Measurements from ENCODE around the gene GREM2.
A peak's percentile ranks its signal among the peaks of the same experiment; 100 is the strongest.

Gene GREM2

DNA sequence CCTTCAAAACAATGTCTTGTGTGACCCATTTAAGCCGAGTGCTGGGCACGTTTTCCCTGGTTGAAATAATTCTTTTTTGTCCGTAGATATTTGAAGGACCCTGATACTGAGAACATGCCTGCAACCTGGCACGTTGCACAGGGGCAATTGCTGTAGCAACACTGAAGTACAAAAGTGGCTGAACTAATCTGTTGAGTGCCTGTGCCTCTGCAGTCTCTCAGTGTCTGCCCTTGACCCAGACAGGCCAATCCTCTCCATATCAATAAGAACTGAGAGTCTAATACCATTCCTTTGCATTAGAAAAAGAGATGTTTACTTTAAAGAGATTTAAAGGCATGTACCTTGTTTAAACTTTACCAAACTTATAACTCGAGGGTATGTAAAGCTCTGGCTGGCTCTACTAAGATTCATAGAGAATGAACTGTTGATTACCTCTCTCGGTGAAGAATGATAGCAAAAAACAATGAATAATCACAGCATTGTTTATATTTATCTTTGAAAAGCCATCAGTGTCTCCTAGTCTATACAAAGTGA lies 2.4 kb downstream of the GREM2 start:
- no peak for DNase-seq

DNA sequence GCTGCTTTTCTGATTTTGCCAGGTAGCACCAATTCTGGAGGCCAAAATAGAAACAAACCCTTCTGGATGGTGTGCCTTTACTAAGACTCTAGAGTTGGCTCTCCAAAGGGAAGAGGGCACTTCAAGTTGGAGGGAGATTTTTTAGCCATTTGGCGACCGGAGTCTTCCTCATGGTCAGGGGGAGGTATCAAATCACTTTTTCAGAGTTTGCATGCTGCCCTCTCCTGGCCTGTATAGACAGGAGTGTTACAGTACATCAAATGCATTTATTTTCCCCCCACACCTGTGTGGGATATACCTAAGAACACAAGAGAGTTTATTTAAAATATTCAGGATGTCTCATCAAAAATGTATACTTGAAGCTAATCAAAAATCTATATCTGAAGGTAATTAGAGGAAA lies 3.2 kb downstream of the GREM2 start:
- DNase-seq = no peak

DNA sequence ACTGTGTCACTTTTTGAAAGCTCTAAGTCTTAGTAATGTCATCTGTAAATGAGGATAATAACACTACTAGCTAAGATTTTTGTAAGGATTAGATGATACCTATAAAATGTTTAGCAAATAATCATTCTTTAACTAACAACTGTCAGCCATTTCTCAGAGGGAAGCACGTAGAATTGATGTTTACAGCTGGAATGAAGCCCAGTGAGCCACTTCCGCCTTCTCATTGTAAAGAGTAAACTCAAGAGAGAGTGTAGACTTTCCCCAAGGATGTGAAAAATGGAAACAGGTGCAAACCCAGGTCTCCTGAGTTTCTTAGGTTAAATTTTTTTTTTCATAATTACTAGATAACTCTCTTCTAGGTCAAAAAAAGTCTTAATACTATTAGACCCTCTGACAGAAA lies 4.9 kb downstream of the GREM2 start:
- no peak for DNase-seq

DNA sequence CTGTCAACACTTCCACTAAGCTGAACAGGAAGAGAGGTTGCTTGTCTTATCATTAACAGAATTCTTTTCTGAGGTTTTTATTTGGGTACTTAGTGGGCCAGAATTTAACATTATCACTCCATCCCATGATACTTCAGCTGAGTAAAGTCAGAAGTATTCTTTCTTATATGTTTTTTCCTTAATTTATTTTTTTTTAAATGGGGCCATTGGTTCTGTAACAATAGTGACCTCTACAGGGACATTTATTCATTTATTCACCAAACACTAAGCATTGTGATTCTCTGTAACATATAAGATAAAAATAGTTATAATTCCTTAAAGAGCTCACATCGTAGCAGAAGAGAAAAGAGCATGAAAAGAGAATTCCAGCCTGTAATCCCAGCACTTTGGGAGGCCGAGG lies 9.8 kb downstream of the GREM2 start:
- DNase-seq = no peak

DNA sequence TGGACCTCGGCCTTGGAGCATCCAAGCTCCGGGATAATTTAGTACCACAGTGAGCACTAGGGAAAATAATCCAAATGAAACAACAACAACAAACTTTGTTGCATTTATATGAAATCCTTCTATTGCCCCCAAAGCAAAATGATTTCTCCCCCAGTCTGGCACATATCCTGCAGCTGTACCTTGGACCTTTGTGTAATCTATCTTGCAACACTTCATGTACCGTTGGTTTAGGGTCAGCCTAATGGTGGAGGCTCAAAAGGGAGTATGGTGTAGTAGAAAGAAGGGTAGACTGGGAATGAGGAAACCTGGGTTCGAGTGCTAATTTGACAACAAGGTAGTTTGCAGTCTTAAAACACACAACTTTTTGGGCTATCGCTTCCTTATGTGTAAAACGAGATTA lies 12.1 kb downstream of the GREM2 start:
- DNase-seq = no peak

DNA sequence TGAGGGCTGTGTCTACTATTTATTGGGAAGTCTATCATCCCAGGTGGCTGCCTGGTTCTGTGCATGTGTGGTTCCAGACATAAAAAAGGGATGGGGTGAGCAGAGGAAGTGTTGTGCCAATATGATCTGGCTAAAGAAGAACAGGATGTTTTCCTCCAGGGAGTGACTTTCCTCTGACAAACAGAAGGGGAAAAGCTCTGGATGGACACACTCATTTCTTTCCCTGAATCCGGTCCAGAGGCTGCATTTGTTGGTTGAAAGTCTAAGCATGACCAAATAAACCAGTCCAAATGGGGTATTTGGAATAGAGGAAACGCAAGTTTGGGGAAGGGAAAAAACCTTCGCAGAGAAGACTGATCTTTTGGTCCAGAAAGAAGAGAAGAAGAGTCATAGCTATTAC lies 12.7 kb downstream of the GREM2 start:
- no peak for DNase-seq

DNA sequence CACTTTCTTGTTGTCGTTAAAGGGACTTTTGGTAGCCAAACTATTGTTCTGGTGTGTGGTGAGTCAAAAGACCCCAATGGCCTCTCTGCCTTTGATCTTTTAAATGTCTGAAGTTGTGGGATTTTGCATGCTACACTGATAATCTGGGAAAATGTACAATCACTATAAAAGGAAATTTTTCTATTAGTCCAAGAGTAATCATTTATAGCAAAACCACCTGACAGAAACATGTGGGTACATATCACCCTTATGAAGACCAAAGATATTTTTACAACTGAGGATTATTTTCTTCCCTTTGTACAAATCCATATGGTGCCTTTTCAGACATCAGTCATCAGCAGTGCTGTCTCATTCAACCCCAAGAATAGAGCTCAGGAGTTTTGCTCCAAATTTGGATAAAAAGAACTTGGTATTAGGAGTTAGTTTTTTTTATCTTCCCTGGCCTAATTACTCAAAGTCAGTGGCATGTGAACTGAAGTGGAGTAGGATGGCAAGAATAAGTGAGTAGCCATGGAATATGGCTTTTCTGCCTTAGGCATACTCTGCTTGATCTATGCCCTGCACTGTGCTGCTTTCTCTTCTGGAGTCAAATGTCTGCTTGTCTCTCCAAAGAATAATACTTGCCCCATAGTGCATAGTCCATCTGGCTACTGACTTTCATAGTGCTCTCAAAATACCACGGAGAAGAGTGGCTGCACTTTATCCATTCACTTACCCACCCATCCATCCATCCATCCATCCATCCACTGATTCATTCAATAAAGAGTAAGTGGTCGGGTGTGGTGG lies 13.5 kb downstream of the GREM2 start:
- DNase-seq = no peak

DNA sequence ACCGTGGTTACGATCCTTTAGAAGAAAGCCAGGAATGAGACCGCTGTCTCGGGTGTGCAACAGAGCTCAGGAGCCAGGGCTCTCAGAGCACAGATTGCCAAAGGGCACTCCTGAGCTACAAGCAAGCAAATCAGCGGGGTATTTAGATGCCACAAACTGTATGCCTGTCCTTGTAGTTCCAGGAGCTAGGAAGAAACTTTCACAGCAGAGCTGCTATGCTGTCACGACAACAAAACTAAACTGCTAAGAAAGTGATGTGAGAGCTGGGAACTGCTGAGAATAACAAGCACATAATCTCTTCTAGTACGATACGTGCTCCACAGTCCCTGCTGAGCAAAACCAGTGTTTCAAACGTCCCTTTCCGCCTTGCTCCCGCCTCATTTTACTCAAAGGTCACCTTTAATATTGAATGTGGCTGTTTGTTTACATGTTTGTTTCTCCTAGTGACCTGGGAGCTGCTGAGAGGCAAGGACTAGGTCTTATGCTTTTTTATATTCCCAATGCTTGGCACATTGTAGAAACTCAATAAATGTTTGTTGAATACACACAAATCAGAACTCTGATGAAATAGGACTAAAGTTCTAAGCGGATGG lies 14.7 kb downstream of the GREM2 start:
- DNase-seq = no peak

DNA sequence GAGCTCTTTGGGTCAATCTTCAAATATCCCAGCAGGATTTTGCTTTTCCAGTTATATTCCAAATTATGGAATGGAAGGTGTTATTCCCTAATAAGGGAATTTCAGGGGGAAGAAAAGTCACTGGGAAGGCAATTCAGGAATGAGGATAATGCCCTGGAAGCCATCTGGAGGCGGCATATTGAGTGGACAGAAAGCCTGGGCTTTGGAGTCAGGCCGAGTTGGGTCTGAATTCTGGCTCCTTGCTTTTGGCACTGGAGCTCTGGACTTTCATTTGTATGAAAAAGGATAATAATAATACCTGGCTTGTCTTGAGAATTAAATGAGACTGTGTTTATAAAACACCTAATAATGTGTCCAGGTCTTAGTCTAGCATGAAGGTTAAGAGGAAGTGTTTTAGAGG lies 16.5 kb downstream of the GREM2 start:
- DNase-seq = no peak

DNA sequence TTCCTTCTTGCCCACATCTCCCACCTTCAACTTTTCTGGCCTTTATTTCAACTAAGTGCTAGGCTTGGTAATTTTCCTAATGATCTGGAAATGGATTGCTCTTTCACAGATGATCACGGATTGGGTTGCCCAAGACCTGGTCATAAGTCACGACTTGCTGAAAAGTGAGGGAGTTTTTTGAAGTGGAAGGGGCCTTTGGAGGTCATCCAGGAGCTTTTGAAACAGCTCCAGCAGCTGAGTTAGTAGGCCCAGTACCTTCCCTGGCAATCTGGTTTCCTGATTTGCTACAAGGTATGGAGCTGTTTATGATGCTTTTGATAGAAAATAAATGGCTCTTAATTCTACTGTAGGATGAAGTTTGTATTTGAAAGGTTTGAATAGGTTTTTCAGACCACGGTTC lies 20.4 kb downstream of the GREM2 start:
- DNase-seq = no peak

DNA sequence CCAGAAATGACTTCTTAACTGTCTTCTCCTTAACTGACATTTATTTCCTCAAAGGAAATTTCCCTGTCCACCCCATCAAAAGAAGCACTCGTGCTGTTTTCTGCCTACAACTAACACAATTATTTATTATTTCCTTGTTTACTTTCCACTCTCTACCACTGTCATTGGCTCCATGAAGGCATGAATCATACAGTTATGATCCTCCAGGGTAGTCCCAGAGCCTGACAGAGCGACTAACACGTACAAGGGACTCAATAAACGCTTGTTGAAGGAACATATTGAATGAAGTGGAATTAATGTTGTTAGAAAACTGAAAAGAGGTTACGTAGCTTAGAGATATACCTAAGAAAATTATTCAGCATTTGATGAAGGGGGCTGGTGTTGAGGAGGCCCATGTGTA lies 20.9 kb downstream of the GREM2 start:
- no peak for DNase-seq

DNA sequence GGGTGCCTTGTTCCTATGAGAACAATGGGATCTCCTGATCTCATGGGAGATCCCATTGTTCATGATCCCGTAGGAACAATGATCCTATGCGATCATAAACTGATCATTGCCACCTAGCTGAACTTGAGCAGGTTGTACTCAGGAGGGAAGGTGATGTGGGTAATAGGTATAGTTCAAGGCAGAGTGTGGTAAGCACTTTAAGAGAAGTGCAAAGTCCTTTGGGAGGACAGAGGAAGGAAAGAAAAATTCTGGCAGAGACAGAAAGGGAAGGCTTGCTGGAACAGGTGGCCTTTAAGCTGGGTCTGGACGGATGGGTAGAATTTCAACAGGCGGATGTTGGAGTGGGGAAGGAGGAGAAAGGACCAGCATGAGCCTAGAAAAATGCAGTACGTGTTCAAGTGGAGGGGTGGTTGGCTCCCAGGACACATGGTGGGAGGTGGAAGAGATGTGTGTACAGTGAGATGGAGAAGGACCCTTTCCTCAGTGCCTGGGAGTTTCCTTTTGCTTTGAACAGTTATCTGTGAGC lies 22.3 kb downstream of the GREM2 start:
- no peak for DNase-seq

DNA sequence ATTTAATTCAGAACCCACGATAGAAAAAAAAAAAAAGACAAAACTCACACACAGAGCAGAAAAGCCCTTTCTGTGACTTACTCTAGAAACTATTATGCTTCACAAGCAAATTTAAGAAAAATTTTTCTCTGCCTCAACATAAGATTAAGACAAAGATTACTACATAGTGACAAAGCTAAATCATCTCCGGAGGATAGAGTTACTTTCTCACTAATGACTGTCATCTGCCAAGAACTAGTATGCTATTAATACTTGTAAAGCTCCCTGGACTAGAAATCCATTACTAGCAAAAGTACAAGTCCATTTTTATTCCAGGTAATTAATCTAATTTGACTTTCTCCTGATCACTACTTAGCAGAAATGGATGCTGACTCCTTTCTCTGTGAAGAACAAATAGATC lies 25.9 kb downstream of the GREM2 start:
- no peak for DNase-seq

DNA sequence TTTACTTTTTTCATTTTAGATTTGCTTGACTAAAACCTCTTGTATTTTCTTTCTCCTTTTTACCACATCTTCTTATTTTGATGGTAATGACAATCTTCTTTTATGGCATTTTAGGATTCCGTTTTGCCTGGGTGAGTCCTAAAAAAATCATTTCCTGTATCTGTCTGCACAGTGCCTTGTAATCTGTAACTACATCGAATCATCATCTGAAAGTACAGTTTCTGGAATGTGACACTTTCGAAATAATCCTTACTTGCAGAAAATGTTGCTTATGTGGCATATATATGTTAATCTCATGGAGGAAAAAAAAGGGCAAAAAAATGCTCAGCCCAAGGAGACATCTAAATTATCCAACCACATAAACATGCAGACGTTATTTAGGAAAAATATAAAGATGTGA lies 29.0 kb downstream of the GREM2 start:
- DNase-seq = no peak

DNA sequence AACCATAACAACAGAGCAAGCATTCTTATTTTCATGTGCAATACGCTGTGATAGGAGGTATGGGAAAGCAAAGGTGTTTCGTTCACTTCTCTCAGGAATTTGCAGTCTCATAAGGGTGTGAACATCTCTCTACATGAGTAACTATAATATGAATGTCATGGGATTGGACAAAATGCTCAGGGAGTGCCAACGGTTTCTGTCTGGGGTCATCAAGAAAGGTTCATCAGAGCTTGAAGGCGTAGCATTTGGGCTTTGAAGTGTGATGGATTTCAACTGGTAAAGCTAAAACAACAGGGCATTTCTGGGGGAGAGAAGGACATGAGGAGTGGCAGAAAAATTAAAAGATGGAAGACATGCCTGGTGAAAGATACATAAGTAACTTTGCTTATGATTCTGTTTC lies 32.4 kb downstream of the GREM2 start:
- no peak for DNase-seq

DNA sequence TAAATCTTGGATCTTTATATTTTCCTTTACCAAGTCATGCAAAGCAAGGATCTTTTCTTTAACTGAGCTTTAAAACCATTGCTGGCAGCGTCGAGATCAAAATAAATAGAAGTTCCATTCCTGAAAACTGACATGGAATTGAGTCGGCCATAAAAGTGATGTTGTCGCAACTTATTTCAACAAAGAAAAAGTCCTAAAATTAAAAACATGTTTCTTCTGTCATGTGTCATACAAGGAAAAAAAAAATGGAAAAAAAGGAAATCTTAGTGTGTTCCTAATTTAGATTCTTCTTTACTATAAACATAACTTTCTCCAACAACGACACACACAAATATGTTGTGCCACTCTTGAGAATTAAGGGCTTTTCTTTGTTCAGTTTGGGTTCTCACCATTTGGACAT lies 34.9 kb downstream of the GREM2 start:
- no peak for DNase-seq

DNA sequence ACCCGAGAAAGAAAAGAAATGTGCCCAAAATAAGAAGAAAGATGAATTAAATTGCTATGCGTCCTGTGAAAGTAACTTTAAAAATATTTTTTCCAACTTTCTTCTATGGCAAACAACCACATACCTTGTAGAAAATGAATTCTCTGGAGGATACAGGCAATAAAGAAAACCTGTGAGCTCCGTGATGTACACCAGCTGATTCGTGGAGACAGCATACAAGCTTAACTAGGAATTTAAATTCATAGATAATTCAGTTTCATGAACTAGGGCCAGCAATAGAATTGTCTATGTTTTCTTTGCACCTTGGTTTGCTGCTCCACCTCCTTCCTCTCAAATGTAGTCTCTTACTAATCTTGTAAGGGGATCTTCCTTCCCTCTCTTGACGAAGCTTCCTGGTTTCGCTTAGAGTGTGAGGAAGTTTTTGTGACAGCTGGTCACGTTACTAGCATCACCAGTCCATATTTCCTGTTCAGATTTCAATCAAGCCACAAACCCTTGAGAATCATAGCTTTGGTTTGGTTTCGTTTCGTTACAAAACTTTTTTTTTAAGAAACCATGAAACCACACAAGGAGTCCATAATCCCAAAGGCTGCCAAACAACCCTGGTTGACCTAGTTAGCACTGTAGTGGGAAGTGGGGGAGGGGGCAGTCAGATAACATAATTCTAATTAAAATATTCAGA lies 35.8 kb downstream of the GREM2 start:
- peak; percentile 85 to 88 for DNase-seq

DNA sequence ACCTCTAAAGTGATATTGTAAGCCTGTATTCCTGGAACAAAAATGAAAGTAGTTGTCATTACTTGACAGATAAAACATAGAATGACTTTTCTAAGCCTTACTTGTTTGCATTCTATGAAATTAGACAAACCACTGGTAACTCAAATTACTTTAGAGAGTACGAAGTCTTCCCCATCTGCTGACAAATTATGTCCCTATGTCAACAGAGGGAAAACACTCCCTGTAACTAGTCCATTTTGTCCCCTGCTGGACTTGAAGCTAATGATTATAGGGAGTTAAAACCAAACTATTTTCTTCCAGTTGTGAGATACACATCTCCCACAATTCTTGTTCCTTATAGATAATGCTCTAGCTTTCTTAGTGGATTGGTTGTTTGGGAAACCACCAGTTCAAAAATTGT lies 39.6 kb downstream of the GREM2 start:
- no peak for DNase-seq

DNA sequence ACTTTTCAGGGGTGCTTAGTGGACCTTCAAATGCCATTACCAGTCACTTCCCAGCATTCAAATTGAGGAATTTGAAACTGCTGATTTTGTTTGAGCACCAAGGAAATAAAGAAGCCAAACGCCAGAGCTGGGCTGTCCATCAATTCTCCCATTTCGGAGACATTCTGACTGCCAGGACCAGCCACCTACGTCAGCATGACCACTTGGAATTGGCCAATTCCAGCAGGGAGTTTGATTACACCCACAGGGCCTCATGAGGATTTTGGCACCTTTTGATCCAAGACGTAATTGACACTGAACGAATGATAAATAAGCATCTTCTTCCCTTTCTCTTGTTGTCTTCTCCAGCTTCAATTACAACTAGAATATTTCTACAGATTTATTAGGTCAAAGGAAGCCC lies 40.2 kb downstream of the GREM2 start:
- DNase-seq = no peak

DNA sequence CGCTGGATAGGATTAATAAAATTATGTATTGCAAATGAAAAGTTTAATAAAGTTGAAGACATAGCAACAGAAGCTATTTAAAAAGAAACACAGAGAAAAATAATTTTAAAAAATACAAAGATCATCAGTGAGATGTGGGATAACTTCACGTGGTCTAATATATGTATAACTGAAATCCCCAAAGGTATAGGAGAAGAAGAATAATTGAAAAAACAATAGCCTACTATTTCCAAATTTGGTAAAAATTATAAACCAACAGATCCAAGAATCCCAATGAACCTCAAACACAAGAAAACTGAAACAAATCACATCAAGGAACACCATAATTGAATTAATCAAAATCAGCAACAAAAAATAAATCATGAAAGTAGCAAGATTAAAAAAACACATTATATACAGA lies 44.9 kb downstream of the GREM2 start:
- no peak for DNase-seq

DNA sequence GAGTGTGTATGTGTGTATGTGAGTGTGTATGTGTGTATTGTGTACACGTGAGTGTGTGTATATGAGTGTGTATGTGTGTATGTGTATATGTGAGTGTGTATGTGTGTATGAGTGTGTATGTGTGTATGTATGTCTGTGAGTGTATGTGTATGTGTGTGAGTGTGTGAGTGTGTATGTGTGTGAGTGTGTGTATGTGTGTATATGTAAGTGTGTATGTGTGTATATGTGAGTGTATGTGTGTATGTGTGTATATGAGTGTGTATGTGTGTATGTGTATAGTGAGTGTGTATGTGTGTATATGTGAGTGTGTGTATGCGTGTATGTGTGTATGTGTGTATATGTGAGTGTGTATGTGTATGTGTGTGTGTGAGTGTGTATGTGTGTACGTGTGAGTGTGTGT lies 49.2 kb downstream of the GREM2 start:
- no peak for DNase-seq

DNA sequence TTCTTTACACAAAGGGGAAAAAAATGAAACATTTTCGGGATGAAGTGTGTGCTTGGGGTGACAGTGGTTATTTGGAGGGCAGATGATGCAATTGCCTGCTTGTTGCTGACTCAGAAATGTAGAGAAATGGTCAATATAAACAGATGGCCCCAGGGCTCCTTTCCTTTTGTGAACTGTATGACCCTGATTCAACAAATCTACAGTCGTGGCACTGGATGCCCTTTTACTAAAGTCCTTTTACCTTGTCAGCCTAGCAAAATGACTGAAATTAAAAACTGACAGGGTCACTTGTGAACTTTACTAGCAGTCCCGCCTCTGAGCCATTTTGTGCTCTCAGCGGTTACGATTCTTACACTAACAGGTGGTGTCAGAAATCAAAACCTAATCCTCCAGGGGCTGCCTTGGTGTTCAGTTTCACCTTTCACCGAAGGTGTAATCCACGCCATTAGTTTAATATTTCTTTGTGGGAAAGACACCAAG lies 49.8 kb downstream of the GREM2 start:
- DNase-seq = no peak

DNA sequence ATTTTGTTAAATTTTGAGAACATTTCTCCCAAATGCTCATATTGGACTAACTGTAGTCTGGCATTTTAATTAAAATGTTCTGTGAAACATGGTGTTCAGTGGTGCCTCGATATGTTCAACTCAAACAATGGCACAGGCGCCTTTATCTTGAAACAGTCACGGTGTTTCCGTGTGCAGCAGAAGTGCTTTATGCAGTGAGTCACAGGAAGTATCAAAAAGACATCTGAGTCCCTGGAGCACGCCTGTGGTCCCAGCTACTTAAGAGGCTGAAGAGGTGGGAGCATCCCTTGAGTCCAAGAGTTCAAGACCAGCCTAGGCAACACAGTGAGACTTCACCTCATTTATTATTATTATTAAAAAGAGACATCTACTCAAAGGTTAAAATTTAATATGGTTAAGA lies 52.2 kb downstream of the GREM2 start:
- DNase-seq = no peak

DNA sequence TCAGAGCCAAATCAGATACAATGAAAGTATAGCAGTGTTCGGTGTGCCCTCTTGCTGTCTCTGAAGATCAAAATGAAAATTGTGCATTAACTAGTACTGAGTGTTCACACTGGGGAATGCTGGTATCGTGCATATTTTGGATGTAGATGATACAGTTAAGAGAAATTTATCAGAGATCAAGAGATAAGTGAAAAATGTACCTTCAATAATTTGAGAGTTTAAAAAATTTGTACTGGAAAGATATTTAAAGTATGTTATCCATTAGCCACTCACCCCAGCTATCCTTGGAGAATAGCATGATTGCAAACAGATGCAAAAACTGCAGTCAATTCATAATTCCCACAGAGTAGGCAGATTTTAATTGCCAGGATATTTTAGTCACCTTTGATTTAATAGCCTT lies 56.4 kb downstream of the GREM2 start:
- DNase-seq = no peak

Data from Kasumi-1 (cell line).